Measurements from ENCODE around the gene RAD51B. TPM values are rescaled to one million over a fixed set of nuclear protein-coding genes. Genes with fewer than 3 reads are reported as not detected.

The RAD51B gene
- total RNA-seq, 1 experiment from 2014 or later: 16.7 TPM

- Histone ChIP-seq H2AK5ac (ENCODE audit: insufficient read length, low read length) (no peak overlapping the region), H4K5ac (ENCODE audit: insufficient read length, low read depth, low read length) (no peak overlapping the region), H3K18ac (ENCODE audit: insufficient read length, low read depth, low read length) (no peak overlapping the region), H2BK20ac (ENCODE audit: low read depth, low read length, poor library complexity, severe bottlenecking) (no peak overlapping the region), H4K20me1 (ENCODE audit: control insufficient read depth, insufficient read depth, insufficient read length) (no peaks in the 10 kb centered on the region), H3K4me1 (ENCODE audit: insufficient read depth, low read length) (peaks cover 9% of the 10 kb centered on the region; the same call in 1 of the 2 replicates), H3K4ac (ENCODE audit: low read depth, low read length) (no peak overlapping the region), H3K14ac (ENCODE audit: insufficient read depth, low read length) (no peak overlapping the region), H4K8ac (replicated peaks; ENCODE audit: insufficient read length, low read depth, low read length) (no peak overlapping the region), H3K27me3 (ENCODE audit: insufficient read depth, low read length) (no peaks in the 10 kb centered on the region), H3K79me1 (ENCODE audit: insufficient read depth, low read depth, low read length, poor library complexity, severe bottlenecking) (no peaks in the 10 kb centered on the region), H2BK12ac (ENCODE audit: insufficient read length, low read depth, low read length) (no peak overlapping the region), H3K27ac (ENCODE audit: insufficient read length, low read depth, low read length) (no peak overlapping the region), H3K4me2 (ENCODE audit: insufficient read depth, insufficient read length, low read length) (no peak overlapping the region), H3T11ph (ENCODE audit: low read length) (no peak overlapping the region), H3K23ac (ENCODE audit: insufficient read length, low read depth, low read length) (no peak overlapping the region), H3K23me2 (ENCODE audit: insufficient read length, low read depth, low read length, poor library complexity, severe bottlenecking) (no peaks in the 10 kb centered on the region), H2AFZ (ENCODE audit: low read length) (no peak overlapping the region), H2BK15ac (ENCODE audit: low read depth, low read length) (no peak overlapping the region), H3K9me3 (ENCODE audit: control insufficient read depth, low read depth, low read length) (no peaks in the 10 kb centered on the region), H2BK120ac (ENCODE audit: low read depth, low read length, poor library complexity, severe bottlenecking) (no peak overlapping the region), H3K9ac (ENCODE audit: extremely low read depth, insufficient read length, low read length) (no peak overlapping the region), H3K56ac (ENCODE audit: insufficient read length, low read depth, low read length) (no peak overlapping the region), H3K79me2 (ENCODE audit: insufficient read depth, low read length) (no peaks in the 10 kb centered on the region), H4K91ac (ENCODE audit: insufficient read length, low read depth, low read length) (no peak overlapping the region), H2BK5ac (ENCODE audit: insufficient read length, low read length) (no peak overlapping the region)
- no CpG with 5 or more reads among the region's 3 CpGs for WGBS (ENCODE audit: extremely low coverage, insufficient read length, low lambda C conversion rate)
- H3K4me3 Mint-ChIP-seq: no peak overlapping the region
- H3K4me1 Mint-ChIP-seq: peaks cover 65 to 68% of the 10 kb centered on the region in 2 experiments
- H3K9me3 Mint-ChIP-seq: no peaks in the 10 kb centered on the region
- DNase-seq: no peak
- no peak overlapping the region; a peak in 1 of 7 replicates for H3K27ac Mint-ChIP-seq
- H3K36me3 Mint-ChIP-seq (ENCODE audit: insufficient read depth in 1 of 3, low read depth in 3 of 3): no peaks in the 10 kb centered on the region
- no peak for TF ChIP-seq CTCF (conservative IDR thresholded peaks at IDR 0.05)
- no peaks in the 10 kb centered on the region for H3K27me3 Mint-ChIP-seq (ENCODE audit: low read depth)
Observed at GRCh38 chr14:68246074-68246785, 426.7 kb downstream of the RAD51B start.
